Heart left ventricle (tissue), 13 donors: ENCODE data around the gene ASPM.

Source experiments
- CTCF ChIP-seq, 12 donors: fragments of 200-600 bp; sonication (generic) in 4 of 12; IDR thresholded peaks; one replicate each; pipeline versions ENCODE4 v1.5.0 to v1.8.0; 2018 to 2022; ENCODE audit warnings: antibody characterized with exemption in 12 of 12, mild to moderate bottlenecking in 5 of 12
- POLR2A ChIP-seq, 2 donors: fragments of 450-650 bp; IDR thresholded peaks; one replicate each; pipeline ENCODE4 v1.6.1; 2017; ENCODE audit warnings: antibody characterized with exemption in 2 of 2, mild to moderate bottlenecking in 2 of 2, moderate library complexity in 2 of 2
- donor health status: ischemic (EF 13 %, LVEDD 7.1; RV severe dilation, severe dysfunction).
- donor health status: DM: no; HTN: yes; CAD: no.
- donor health status: DM: no; HTN: no; CAD: no.
- donor health status: ischemic (EF 25% LVEDD 6.9; RV normal size, moderate dysfunction).
- donor health status: ischemic (EF 25% LVEDD 5.7; RV mildly dilated, moderate dysfunction).
- donor health status: ischemic (EF 35%, LVEDD 5.7; RV mildly dilated, moderate dysfunction).
- donor health status: nonischemic (EF 11% LVEDD 7.7; RV severe dilation, severe dysfunction).
- donor health status: DM: yes; HTN: yes; CAD: no.
- donor health status: PGD.
- donor health status: ischemic (EF 29% LVEDD 5.4; RV normal size, mild dysfunction).
- donor health status: nonischemic (EF 23%, LVEDD 6.1; RV moderate dilation, normal function).

DNA sequence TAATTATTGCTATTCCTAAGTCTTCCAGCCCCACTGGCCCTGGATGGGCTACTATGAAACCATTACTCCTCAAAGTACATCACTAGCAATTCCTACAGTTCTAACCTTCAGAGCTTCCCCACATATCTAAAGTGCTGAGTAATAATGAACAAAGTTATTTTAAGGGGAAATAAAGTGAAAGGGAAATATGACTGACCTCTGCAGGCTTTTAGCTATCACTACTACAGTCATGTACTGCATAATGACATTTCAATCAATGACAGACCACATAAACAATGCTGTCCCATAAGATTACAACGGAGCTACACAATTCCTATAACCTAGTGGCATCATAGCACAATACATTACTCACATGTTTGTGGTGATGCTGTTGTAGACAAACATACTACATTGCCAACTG is 32.5 kb upstream of the ASPM start:
- no peak for TF ChIP-seq CTCF (IDR thresholded peaks at IDR 0.05)
- no peak for TF ChIP-seq POLR2A (IDR thresholded peaks at IDR 0.05)
